HTR-8/SVneo (cell line): ENCODE results near the gene MOB3B.

Experiments used
- DNase-seq: peaks from one replicate; pipeline ENCODE4 v3.0.0; 2011; ENCODE audit warnings: low spot score, mixed read lengths; ENCODE audit not compliant: insufficient read length
- FAIRE-seq: peaks from 2 replicates; lab custom pipeline; 2011; peaks lifted over from hg19 to GRCh38; lab: Jason Lieb, UNC

The MOB3B gene

GRCh38 chr9:27529316-27530278 is at the start of gene MOB3B:
TSS of gene MOB3B (minus strand) at chr9:27529814. CDS start at chr9:27455550, 74,264 bp downstream.
- no peak for FAIRE-seq
- peak; percentile 53 for DNase-seq

GRCh38 chr9:27573634-27574590 is 44.3 kb upstream of the MOB3B start:
- FAIRE-seq: no peak

DNA sequence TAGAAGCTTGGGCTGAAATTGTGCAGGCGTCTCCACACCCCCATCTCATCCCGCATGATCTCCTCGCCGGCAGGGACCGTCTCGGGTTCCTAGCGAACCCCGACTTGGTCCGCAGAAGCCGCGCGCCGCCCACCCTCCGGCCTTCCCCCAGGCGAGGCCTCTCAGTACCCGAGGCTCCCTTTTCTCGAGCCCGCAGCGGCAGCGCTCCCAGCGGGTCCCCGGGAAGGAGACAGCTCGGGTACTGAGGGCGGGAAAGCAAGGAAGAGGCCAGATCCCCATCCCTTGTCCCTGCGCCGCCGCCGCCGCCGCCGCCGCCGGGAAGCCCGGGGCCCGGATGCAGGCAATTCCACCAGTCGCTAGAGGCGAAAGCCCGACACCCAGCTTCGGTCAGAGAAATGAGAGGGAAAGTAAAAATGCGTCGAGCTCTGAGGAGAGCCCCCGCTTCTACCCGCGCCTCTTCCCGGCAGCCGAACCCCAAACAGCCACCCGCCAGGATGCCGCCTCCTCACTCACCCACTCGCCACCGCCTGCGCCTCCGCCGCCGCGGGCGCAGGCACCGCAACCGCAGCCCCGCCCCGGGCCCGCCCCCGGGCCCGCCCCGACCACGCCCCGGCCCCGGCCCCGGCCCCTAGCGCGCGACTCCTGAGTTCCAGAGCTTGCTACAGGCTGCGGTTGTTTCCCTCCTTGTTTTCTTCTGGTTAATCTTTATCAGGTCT is 43.5 kb upstream of the MOB3B start, which contains the start of gene C9orf72:
TSS of gene C9orf72 (minus strand) at position 564 of the 716 bp plus-strand sequence. CDS start 6,361 bp downstream, outside the sequence.
- FAIRE-seq: peak; percentile 36
- DNase-seq: peak; percentile 42

More at GRCh38 chr9:27573634-27574590, 44.3 kb upstream of the MOB3B start:
- peak; percentile 78 for DNase-seq

DNA sequence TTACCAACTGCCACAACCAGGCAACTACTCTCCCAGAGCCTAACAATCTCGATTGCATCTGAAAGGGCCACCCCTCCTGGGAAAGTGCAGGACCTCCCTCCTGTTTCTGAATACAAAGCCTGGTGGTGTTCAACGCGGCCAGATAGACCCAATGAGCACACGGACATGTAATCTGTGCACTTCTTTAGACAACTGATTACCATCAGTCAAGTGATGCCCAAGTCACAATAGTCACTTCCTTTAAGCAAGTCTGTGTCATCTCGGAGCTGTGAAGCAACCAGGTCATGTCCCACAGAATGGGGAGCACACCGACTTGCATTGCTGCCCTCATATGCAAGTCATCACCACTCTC is 42.9 kb upstream of the MOB3B start:
- FAIRE-seq (no peak), DNase-seq (peak; percentile 18)

DNA sequence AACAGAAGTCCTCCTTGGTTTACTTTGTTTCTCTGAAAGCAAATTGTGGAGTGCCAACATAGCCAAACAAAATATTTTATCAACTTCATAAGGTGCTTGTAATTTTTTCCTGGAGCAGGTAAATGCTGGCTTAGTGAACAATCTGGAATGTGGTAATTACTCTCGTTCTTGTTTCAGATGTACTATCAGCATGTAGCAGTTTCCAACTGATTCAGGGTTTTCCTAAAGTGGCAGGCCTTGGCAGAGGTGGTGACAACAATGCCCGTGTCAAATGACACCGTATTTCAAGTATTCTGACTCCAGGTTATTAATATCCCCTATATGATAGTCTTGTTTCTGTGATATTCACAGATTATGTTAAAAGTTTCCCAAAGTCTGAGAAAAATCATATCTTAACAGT is 42.4 kb upstream of the MOB3B start:
- FAIRE-seq: no peak
- no peak for DNase-seq

- FAIRE-seq: no peak
Observed at GRCh38 chr9:27571011-27571410, 41.4 kb upstream of the MOB3B start.

GRCh38 chr9:27569406-27569805 is 39.8 kb upstream of the MOB3B start:
- no peak for FAIRE-seq

More at GRCh38 chr9:27571011-27571410, 41.4 kb upstream of the MOB3B start:
- no peak for DNase-seq

GRCh38 chr9:27566118-27566517 is 36.5 kb upstream of the MOB3B start:
- no peak for FAIRE-seq

More at GRCh38 chr9:27569406-27569805, 39.8 kb upstream of the MOB3B start:
- DNase-seq: no peak

GRCh38 chr9:27565696-27566095 is 36.1 kb upstream of the MOB3B start:
- FAIRE-seq: no peak

More at GRCh38 chr9:27566118-27566517, 36.5 kb upstream of the MOB3B start:
- DNase-seq: no peak

DNA sequence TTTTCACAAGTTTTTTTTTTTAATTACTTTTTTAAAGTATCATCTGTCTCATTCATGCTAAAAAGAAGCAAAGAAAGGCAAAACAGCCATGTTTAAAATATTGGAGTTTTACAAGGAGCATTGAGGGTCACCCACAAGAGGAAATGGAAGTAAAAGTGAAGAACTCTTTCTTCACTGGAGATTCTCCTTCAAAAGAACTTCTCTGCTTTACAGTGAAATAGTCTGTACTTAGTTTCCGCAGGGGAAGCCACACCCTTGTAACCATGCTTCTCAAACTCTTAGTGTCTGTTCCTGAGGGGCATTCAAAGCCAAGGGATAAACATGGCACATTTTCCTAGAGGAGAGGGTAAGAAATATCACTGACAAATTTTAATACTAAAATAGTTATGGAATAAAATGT is 35.1 kb upstream of the MOB3B start:
- DNase-seq (no peak), FAIRE-seq (no peak)

More at GRCh38 chr9:27565696-27566095, 36.1 kb upstream of the MOB3B start:
- DNase-seq: no peak

DNA sequence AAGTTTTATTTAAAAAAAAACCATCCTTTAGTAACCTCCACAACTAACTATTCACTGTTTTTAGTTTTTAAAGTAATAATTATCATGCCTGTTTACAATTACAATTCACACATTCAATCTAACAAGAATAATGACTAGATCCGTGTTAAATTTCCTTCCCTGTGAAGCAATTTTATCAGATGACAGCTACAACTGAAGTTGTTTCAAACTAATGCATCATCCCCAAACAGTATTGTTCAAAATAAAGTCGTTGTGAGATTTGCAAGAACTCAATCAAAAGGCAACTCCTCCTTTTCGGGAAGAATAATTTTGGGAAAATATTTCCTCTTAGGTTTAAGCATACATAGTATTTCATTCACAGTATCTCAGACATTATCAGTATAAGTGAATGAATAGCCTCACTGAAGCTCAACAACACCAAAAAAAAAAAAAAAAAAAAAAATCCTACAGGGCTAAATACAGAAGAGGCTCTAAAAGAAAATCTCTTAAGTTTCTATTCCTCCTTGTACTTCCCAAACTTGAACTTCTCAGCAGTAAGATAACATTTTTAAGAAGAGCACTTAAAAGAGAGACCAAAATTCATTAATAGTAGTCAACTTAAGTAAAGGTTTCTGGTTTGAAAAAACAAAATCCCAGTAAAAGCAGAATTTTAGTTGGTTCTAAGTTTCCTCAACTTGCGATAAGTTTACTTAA is 34.3 kb upstream of the MOB3B start:
- FAIRE-seq: no peak
- DNase-seq: no peak

DNA sequence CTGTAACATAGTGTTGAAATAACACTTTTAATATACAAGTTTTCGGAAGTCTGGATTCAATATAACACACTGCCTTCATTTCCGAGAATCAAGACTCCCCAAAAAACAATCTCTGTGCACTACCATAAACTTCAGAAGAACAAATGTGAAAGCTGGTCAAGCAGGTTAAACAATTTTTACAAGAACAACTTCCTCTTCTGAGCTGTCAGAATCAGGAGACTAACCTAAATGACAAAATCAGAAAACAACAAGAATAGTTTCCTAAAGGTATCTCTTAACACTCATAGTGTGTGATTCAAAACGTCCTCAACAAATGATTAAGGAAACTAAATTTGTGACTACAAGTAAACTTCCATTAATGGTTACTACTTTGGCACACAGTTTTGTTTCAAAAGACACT is 32.1 kb upstream of the MOB3B start:
- FAIRE-seq (no peak), DNase-seq (no peak)

- FAIRE-seq: no peak
- DNase-seq: no peak
Observed at GRCh38 chr9:27560457-27560856, 30.8 kb upstream of the MOB3B start.

GRCh38 chr9:27558307-27558706 is 28.7 kb upstream of the MOB3B start:
- DNase-seq (no peak), FAIRE-seq (no peak)

DNA sequence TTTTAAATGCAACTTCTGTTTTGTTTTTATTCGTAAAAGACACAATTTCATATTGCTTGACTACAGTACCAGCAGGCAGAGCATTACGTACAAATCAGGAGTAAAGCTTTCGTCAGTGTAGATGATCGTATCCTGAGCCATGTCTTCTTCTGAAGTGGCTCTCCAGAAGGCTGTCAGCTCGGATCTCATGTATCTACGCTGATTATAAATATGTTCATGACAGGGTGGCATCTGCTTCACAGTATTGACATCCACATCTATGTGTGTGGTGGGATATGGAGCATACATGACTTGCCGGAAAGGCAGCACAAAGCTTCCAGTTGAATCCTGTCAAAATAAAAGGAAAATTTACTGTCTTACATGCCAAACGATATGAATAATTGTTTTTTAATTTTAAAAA is 26.9 kb upstream of the MOB3B start:
- no peak for DNase-seq
- no peak for FAIRE-seq

DNA sequence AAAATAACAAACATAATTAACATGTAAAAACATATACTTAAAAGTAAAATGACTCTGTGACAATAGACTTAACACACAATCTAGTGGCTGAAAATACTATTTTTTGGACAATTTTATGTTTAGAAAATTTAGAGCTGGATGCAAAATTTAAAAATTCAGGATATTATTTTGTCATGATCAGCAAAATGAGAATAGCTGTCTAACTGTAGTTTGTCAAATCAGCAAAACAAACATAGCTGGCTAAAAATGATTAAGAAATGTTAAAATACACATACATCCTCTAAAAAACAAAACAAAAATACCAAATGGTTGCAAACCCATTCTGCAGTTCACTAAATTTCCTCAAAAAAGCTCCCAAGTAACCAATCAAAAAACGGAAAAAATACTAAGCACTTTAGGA is 25.1 kb upstream of the MOB3B start:
- FAIRE-seq: no peak
- no peak for DNase-seq

- FAIRE-seq: no peak
- DNase-seq: no peak
Observed at GRCh38 chr9:27549196-27549755, 19.7 kb upstream of the MOB3B start.

DNA sequence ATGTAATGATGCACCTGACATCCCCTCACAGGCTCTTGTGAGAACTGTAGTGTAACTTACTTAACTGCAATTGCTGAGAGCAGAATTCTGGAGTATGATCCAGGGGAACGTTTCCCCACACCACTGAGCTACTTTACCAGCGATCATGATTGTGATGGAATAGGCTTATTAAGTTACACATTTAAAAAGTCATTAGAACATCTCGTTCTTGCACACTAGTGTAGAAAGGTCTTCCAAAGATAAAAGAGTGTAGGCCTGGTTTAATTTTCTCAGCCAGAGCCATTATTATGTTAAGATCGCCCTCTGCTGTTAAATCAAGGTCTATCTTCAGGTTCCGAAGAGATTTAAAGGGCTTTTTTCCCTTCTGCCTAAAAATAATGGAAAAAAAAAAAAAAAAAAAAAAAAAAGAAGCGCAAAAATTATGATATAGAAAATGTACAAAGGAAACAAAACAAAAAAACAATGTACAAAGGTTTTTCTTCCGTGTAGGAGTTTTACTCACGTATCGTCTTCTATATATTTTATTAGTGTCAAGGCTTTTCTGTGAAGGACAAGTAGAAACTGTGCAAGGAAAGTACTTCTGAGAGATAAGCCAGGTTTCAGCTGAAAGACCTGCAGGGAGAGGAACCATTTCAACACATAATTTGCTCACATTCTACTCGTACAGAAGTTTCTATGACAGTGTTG is 18.6 kb upstream of the MOB3B start:
- no peak for FAIRE-seq

More for the DNA sequence above, 18.6 kb upstream of the MOB3B start:
- no peak for DNase-seq
